Right cardiac atrium (tissue), 5 donors: Measurements from ENCODE around the gene TNFRSF1B. TPM values are rescaled to one million over a fixed set of nuclear protein-coding genes. Genes with fewer than 3 reads are reported as not detected.
A peak's percentile ranks its signal among the peaks of the same experiment; 100 is the strongest.
"Not testable (repeated sequence)": the region's sequence is repeated elsewhere in the genome, so short reads cannot be mapped to it uniquely, and the experiment has no call there.

Experiments used
- ATAC-seq, 2 donors: fragments of 200-7000 bp; cut with Tn5 transposase; one replicate each; pipeline versions ENCODE4 v1.8.0 to v1.9.1; 2020; ENCODE audit warnings: moderate library complexity in 2 of 2, mild to moderate bottlenecking in 1 of 2
- DNase-seq, 3 donors: peaks; one replicate each; pipeline ENCODE4 v3.0.0-alpha.2; 2020
- H3K27ac ChIP-seq: one replicate; pipeline ENCODE4 v1.5.1; 2013; ENCODE audit warnings: mild to moderate bottlenecking, low read length, control low read depth, moderate library complexity
- H3K27me3 ChIP-seq: one replicate; pipeline ENCODE4 v1.6.1; 2013; ENCODE audit not compliant: control insufficient read depth, insufficient read depth
- H3K4me1 ChIP-seq: one replicate; pipeline ENCODE4 v1.6.1; 2013; ENCODE audit warnings: low read length; ENCODE audit not compliant: control insufficient read depth, insufficient read depth
- H3K4me3 ChIP-seq: one replicate; pipeline ENCODE4 v1.5.1; 2013; ENCODE audit warnings: low read length, control low read depth
- H3K9me3 ChIP-seq: one replicate; pipeline ENCODE4 v1.6.1; 2013; ENCODE audit warnings: low read length; ENCODE audit not compliant: control insufficient read depth
- WGBS: extraction: QIAGEN DNeasy Blood & Tissue Kit; methylation state at CpG from one replicate; pipeline ENCODE4 v1.1.7; 2013; 5-methylcytosine and 5-hydroxymethylcytosine counted together
- intact Hi-C, 4 donors: fragments of 100-400 bp; cut with DNase I; formaldehyde crosslinking; loops; one replicate each; pipeline versions ENCODE4 v1.11.0 to v1.14.0; 2022 to 2023
- polyA plus RNA-seq: library from polyadenylated mRNA; stranded (reverse); fragments of 200-250 nt; gene quantifications from one replicate; pipeline ENCODE4 v1.2.3, GENCODE V29; 2013
- total RNA-seq, 4 donors: library from RNA; stranded (reverse); fragmentation: NEBNext Ultra II Directional; extraction: Animal tissue kit (Norgen Biotek cat#: 25700); gene quantifications; one replicate each; pipeline ENCODE4 v1.2.1, GENCODE V29; 2021
- donor health status: healthy with polysubstance abuse.
- donor health status: DM: no; HTN: yes; CAD: no.
- donor health status: DM: no; HTN: no; CAD: no.
- donor health status: DM: no; HTN: yes; CAD: no; lungs with severe emphysema.
- donor health status: DM: yes; HTN: yes; CAD: no.

The TNFRSF1B gene
- total and polyA plus RNA-seq, 5 donors, result 11.6 to 25.4 (median 18.5) TPM

DNA sequence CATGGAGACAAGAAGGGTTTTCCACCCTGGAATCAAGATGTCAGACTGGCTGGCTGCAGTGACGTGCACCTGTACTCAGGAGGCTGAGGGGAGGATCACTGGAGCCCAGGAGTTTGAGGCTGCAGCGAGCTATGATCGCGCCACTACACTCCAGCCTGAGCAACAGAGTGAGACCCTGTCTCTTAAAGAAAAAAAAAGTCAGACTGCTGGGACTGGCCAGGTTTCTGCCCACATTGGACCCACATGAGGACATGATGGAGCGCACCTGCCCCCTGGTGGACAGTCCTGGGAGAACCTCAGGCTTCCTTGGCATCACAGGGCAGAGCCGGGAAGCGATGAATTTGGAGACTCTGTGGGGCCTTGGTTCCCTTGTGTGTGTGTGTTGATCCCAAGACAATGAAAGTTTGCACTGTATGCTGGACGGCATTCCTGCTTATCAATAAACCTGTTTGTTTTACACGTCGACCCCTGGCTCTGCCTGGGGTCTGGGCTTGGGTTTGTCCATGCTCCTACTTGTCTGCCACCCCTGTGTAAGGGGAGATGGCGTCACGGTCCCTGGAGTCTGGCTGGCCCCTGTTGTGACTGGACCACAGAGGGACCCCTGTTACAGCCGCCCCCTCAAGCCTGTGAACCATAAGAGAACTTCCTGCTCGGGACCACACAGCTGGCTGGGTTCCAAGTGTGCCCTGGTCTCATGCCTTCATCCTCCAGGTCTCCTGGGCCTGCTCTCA is 42.1 kb downstream of the TNFRSF1B start:
- Histone ChIP-seq H3K27ac (no peak overlapping the region), H3K27me3 (no peaks in the 10 kb centered on the region), H3K4me1 (peaks cover 2% of the 10 kb centered on the region), H3K4me3 (no peak overlapping the region), H3K9me3 (no peaks in the 10 kb centered on the region)
- 27% methylated on average over 14 of the region's 14 CpGs for WGBS
- ATAC-seq (peak; percentile 88 to 89), DNase-seq (peak; percentile 82 to 96 (median 93))
- intact Hi-C loops, result loop anchor here in 3 of 4 donors (1.0 to 2.0 kb wide), 3 partner anchors 84 to 85 kb away; no protein-coding TSS in a partner anchor

DNA sequence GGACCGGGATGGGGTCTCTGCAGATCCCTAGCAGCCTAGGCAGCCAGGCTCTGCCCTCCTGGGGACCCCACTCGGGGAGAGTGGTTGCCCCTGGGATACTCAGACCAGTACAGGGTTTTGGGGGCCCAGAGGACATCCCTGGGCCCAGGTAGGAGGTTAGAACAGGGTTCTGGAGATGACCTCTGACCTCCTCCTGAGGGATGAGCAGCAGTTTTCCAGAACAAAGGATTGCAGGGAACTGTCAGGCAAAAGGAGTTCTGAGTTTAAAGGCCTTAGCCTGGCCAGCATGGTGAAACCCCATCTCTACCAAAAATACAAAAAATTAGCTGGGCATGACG is 42.7 kb downstream of the TNFRSF1B start:
- peak in 1 of 2 donors; percentile 10 for ATAC-seq
- H3K4me1 ChIP-seq, result peaks cover 2% of the 10 kb centered on the region
- WGBS, result 64% methylated on average over 3 of the region's 3 CpGs

DNA sequence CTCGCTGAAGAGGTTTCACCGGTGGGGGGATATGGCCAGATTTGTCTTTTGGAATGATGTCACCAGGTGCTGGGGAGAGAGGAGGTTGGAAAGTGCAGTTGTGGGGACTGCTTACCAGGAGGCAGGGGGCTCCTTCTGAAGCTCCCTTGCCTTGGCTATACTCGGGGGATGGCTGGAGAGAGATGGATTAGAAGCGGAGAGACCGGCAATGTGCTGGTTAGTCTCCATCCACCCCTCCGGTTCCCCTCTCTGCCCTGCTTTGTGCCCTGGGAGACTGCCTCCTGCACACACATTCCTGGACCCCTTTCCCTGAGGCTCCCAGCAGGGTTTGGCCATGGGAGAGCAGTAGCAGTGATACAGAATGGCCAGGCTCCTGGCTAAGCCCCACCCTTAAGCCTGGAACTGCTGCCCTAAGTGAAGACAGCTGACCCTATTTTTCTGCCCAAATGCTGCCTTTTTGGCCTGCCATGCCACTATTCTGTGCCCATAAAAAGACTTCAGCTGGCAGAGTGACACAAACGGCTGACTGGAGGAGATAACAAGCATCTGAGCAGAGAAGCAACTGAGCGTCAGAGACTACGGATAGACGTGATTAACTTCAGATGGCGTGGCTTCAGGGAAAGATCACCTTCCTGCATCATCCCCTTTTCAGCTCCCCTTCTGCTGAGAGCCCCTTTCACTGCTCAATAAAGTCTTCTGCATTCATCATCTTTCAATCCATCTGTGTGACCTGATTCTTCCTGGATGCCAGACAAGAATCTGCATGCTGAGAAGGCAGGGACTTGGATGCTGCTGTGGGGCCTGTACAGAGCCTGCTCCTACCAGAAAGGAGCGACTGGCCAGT is 48.5 kb downstream of the TNFRSF1B start:
- ATAC-seq, result no peak
- Histone ChIP-seq H3K4me3 (no peak overlapping the region), H3K27me3 (no peaks in the 10 kb centered on the region), H3K4me1 (no peaks in the 10 kb centered on the region), H3K9me3 (peaks cover 3% of the 10 kb centered on the region), H3K27ac (no peak overlapping the region)
- DNase-seq, result no peak
- intact Hi-C loops, result no loop called here
- 83% methylated on average over 12 of the region's 12 CpGs for WGBS

More for the DNA sequence above, 42.7 kb downstream of the TNFRSF1B start:
- intact Hi-C loops, result loop anchor here in 3 of 4 donors (1.0 to 2.0 kb wide), 3 partner anchors 84 to 85 kb away; no protein-coding TSS in a partner anchor
- Histone ChIP-seq H3K27ac (no peak overlapping the region), H3K27me3 (no peaks in the 10 kb centered on the region), H3K9me3 (no peaks in the 10 kb centered on the region), H3K4me3 (no peak overlapping the region)
- no peak for DNase-seq

DNA sequence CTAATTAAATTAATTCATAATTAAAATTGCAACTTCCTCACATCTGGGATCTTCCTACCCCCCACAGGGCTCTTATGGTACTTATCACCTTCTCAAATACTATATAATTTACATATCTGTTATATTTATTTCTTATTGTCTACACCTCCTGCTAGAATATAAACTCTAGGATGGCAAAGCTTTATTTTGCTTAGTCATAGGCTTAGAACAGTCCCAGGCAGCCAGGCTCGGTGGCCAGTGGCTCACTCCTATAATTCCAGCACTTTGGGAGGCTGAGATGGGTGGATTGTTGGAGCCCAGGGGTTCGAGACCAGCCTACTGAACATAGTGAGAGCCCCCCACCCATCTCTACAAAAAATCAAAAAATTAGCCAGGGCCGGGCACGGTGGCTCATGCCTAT is 53.0 kb downstream of the TNFRSF1B start:
- Histone ChIP-seq H3K9me3 (peaks cover 3% of the 10 kb centered on the region), H3K27me3 (no peaks in the 10 kb centered on the region), H3K4me3 (no peak overlapping the region), H3K4me1 (no peaks in the 10 kb centered on the region), H3K27ac (no peak overlapping the region)
- DNase-seq (no peak), ATAC-seq (no peak)
- intact Hi-C loops, result no loop called here
- WGBS, result 92% methylated on average over 4 of the region's 4 CpGs

DNA sequence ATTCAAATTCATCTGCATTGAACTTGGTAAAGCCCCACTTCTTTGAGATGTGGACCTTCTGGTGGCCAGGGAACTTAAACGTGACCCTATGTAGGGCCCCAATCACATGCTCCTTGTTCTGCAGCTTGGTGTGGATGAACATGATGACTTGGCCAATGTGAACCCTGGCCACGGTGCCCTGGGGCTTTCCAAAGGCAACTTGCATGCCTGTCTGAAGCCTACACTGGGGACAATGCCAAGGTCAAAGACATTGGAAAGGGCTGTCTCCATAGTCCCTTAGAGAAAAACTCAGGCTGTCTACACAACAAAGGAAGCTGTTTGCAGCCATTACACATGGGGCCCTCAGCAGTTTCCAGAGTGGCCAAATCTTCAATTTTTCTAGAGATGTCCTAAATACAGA is 54.1 kb downstream of the TNFRSF1B start:
- no peaks in the 10 kb centered on the region for H3K4me1 ChIP-seq
- DNase-seq, result no peak
- H3K27ac ChIP-seq, result no peak overlapping the region
- no peak for ATAC-seq
- H3K4me3 ChIP-seq, result no peak overlapping the region
- H3K27me3 ChIP-seq, result no peaks in the 10 kb centered on the region
- 58% methylated on average over 2 of the region's 2 CpGs for WGBS
- intact Hi-C loops, result no loop called here
- H3K9me3 ChIP-seq, result no peaks in the 10 kb centered on the region

DNA sequence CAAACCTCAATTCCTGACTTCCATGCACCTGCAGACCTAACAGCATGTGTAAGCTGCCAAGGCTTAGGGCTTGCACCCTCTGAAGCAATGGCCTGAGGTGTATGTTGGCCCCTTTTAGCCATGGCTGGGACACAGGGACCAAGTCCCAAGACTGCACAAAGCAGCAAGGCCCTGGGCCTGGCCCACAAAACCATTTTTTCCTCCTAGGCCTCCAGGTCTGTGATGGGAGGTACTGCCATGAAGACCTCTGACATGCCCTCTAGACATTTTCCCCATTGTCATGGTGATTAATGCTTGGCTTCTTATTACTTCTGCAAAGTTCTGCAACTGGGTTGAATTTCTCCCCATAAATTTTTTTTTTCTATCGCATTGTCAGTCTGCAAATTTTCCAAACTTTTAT is 55.9 kb downstream of the TNFRSF1B start:
- H3K27ac ChIP-seq, ATAC-seq, H3K4me1 ChIP-seq, H3K27me3 ChIP-seq, H3K4me3 ChIP-seq, intact Hi-C loops, DNase-seq, H3K9me3 ChIP-seq: not testable (repeated sequence)
- WGBS, result 98% methylated on average over 1 of the region's 1 CpG

DNA sequence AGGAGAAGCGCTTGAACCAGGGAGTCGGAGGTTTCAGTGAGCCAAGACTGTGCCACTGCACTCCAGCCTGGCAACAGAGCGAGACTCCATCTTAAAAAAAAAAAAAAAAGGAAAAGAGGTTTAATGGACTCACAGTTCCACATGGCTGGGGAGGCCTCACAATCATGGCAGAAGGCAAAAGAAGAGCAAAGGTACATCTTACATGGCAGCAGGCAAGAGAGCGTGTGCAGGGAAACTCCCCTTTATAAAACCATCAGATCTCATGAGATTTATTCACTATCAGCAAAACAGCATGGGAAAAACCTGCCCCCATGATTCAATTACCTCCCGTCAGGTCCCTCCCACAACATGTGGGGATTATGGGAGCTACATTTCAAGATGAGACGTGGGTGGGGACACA is 57.3 kb downstream of the TNFRSF1B start:
- H3K4me3 ChIP-seq, H3K27me3 ChIP-seq, ATAC-seq, H3K27ac ChIP-seq, H3K4me1 ChIP-seq, DNase-seq, H3K9me3 ChIP-seq, intact Hi-C loops: not testable (repeated sequence)
- WGBS, result 89% methylated on average over 6 of the region's 6 CpGs

DNA sequence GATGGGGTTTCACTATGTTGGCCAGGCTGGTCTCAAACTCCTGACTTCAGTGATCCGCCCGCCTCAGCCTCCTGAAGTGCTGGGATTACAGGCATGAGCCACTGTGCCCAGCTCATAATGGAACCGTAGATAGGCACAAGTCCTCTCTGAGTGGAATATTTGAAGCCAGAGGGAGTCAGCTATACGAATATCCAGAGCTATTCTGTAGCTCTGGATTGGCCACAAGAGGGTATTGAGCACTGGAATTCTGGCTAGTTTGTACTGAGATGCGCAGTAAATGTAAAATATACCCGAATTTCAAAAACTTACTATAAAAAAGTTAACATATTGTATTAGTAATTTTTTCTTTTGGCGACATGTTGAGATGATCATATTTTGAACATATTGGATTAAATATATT is 62.2 kb downstream of the TNFRSF1B start:
- DNase-seq (no peak), ATAC-seq (no peak)
- intact Hi-C loops, result no loop called here
- no peak overlapping the region for H3K27ac ChIP-seq
- H3K9me3 ChIP-seq, result no peaks in the 10 kb centered on the region
- 81% methylated on average over 7 of the region's 7 CpGs for WGBS
- H3K4me3 ChIP-seq, result no peak overlapping the region
- H3K27me3 ChIP-seq, result no peaks in the 10 kb centered on the region
- H3K4me1 ChIP-seq, result peaks cover 5% of the 10 kb centered on the region

DNA sequence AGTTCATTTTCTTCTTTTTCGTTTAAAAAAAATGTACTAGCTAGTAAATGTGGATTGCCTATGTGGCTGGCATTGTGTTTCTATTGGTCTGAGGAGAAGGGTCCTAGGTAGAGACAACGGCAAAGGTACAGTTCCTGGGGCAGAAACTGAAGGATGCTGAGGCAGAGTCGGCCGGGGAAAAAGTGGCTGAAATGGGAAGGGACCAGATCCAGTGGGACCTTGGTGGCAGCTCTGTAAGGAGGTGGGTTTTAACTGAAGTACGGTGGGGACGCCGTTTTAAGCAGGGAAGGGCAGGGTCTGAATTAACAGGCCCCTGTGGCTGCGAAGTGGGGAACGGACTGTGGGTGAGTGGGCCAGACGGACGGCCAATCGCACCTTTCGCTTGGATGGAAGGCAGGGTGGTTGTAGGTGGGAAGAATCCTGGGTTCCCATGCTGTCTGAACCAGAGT is 62.6 kb downstream of the TNFRSF1B start:
- Histone ChIP-seq H3K4me1 (peaks cover 5% of the 10 kb centered on the region), H3K9me3 (no peaks in the 10 kb centered on the region), H3K27ac (no peak overlapping the region), H3K4me3 (no peak overlapping the region), H3K27me3 (no peaks in the 10 kb centered on the region)
- no peak for ATAC-seq
- 64% methylated on average over 13 of the region's 13 CpGs for WGBS
- DNase-seq, result no peak
- intact Hi-C loops, result no loop called here

DNA sequence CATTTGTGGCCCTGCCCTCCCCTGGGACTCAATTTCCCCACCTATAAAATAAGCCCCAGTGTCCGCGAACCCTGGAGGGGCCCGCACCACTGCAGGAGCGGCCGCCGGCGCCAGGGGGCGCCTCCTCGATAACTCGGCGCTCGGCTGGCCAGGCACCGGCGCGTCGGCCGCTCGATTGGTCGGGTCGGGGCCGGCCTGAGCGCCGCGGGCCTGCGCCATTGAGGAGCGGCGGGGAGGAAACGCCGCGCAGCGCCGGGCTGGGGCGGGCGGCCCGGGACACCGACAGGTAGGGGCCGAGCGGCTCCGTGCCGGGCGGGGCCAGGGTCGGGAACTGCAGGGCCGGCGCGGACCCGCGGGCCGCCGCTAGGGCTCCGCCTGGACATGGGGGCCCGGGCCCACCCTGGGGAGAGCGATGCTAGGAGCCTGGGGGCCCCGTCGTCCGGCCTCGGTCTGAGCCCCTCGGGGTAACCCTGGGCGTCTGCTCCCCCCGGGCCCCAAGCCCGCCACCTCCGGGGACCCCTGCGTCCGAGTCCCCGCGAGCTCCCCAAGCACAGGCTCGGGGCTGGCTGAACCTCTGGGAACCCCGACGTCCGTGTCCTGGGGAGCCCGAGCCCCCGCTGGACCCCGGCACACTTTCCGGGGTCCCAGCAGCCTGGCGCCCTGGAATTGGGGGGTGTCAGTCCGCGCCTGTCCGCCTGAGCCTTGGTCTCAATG is 63.2 kb downstream of the TNFRSF1B start, which contains the start of gene VPS13D:
Gene VPS13D, plus strand, starts transcription at position 196 of the 714 bp plus-strand sequence. CDS start 4,237 bp downstream, outside the sequence.
- peak within 1 kb of the TSS; percentile 65 for H3K27ac ChIP-seq
- DNase-seq (peak; percentile 89 to 96 (median 94)), ATAC-seq (peak; percentile 89 to 90)
- peak within 1 kb of the TSS; percentile 92 for H3K4me3 ChIP-seq
- H3K4me1 ChIP-seq, result peaks cover 5% of the 10 kb centered on the region
- H3K27me3 ChIP-seq, result no peaks in the 10 kb centered on the region
- intact Hi-C loops, result no loop called here
- under 1% methylated on average over 77 of the region's 77 CpGs for WGBS
- H3K9me3 ChIP-seq, result no peaks in the 10 kb centered on the region
